ENCODE results near the gene PTPRH. TPM values are rescaled to one million over a fixed set of nuclear protein-coding genes. Genes with fewer than 3 reads are reported as not detected.

Gene PTPRH
- total and polyA plus RNA-seq, 9 of the 15 experiments (the other 6 are each of a cell fraction or from before 2014, with no cell fraction given) = 0.87 to 34.3 (median 22.7) TPM

GRCh38 chr19:55257461-55258420, 48.4 kb upstream of the PTPRH start:
- FAIRE-seq (peak; percentile 23), ATAC-seq (peak; percentile 3), DNase-seq (ENCODE audit: extremely low read depth in 1 of 4, low spot score in 3 of 4) (peak; percentile 49 to 70 (median 55))
- Histone ChIP-seq H3K9ac (ENCODE audit: insufficient read depth in 1 of 2, low read depth in 2 of 2, low read length in 2 of 2) (peak overlapping the region; percentile 94 to 99), H3K9me1 (ENCODE audit: control insufficient read depth, insufficient read depth, low read length) (peaks cover 9% of the 10 kb centered on the region), H3K4me2 (ENCODE audit: insufficient read depth, low read length) (peak overlapping the region; percentile 96), H3K36me3 (ENCODE audit: control insufficient read depth, insufficient read depth, low read length) (peaks cover 44% of the 10 kb centered on the region), H2AFZ (ENCODE audit: low read depth, low read length) (no peak overlapping the region), H3K79me2 (ENCODE audit: control insufficient read depth, insufficient read depth, low read length) (peaks cover 61% of the 10 kb centered on the region), H3K27me3 (ENCODE audit: control insufficient read depth in 2 of 2, insufficient read depth in 2 of 2, low read length in 2 of 2) (no peaks in the 10 kb centered on the region), H3K9me3 (replicated peaks; ENCODE audit: control insufficient read depth, insufficient read depth, low read depth, low read length) (no peaks in the 10 kb centered on the region), H4K20me1 (replicated peaks; ENCODE audit: control insufficient read depth, insufficient read depth, low read length) (peaks cover 48% of the 10 kb centered on the region), H3K4me3 (peak overlapping the region; percentile 94), H3K27ac (ENCODE audit: extremely low read depth, low read depth, low read length) (peak overlapping the region; percentile 97), H3K4me1 (replicated peaks in 1 of 2; ENCODE audit: control insufficient read depth in 2 of 2, insufficient read depth in 2 of 2, low read length in 2 of 2) (peaks cover 34 to 55% of the 10 kb centered on the region in 2 experiments; a peak in 4 of 5 replicates)
- intact Hi-C loops (cut with micrococcal nuclease) = loop anchor here (2.0 kb wide), 1 partner anchor 23 kb away; the partner anchor contains the start of gene HSPBP1
- in situ Hi-C loops (cut with MboI) = no loop called here
- no TSS peak for BruUV-seq (replicated peaks)
- ChIA-PET CTCF (ENCODE audit: low intra/inter-chr PET ratio) (no interaction called here), POLR2A (interaction anchor here (0.6 to 2.9 kb wide), 10 partner anchors 10 to 204 kb away, joined by 3 to 26 read pairs (median 4); partner anchors contain the start of genes HSPBP1, ISOC2 and UBE2S)
- WGBS (ENCODE audit: insufficient coverage, low coverage, missing lambda C conversion rate) = under 1% methylated on average over 37 of the region's 51 CpGs
- TF ChIP-seq STAG1 (CRISPR knock-in tag; IDR thresholded peaks at IDR 0.05; ENCODE audit: borderline replicate concordance) (no peak), ILK (tag; IDR thresholded peaks at IDR 0.05; ENCODE audit: borderline replicate concordance, low read depth) (no peak), LEF1 (IDR thresholded peaks at IDR 0.05) (no peak), DNMT1 (IDR thresholded peaks at IDR 0.05) (no peak), PHB2 (IDR thresholded peaks at IDR 0.05; ENCODE audit: low read depth) (no peak), ZC3H4 (CRISPR knock-in tag; IDR thresholded peaks at IDR 0.05; ENCODE audit: borderline replicate concordance) (no peak), YBX1 (IDR thresholded peaks at IDR 0.05) (no peak), YY1 (IDR thresholded peaks at IDR 0.05; ENCODE audit: borderline replicate concordance in 1 of 3, control insufficient read depth in 1 of 3, extremely low read depth in 1 of 3, insufficient read depth in 3 of 3, insufficient read length in 1 of 3, insufficient replicate concordance in 2 of 3, low read depth in 1 of 3, low read length in 2 of 3) (no peak), ZFP91 (CRISPR knock-in tag; IDR thresholded peaks at IDR 0.05) (no peak), ZKSCAN8 (CRISPR knock-in tag; IDR thresholded peaks at IDR 0.05) (no peak), SIX5 (IDR thresholded peaks at IDR 0.05; ENCODE audit: borderline replicate concordance in 1 of 2, insufficient read depth in 1 of 2, low read depth in 1 of 2, low read length in 2 of 2) (no peak), MIER1 (IDR thresholded peaks at IDR 0.05; ENCODE audit: low read depth) (no peak)

All from K562 (cell line).